ENCODE data around the gene SLC41A3.
"Not testable (repeated sequence)": the region's sequence is repeated elsewhere in the genome, so short reads cannot be mapped to it uniquely, and the experiment has no call there.

Gene SLC41A3

DNA sequence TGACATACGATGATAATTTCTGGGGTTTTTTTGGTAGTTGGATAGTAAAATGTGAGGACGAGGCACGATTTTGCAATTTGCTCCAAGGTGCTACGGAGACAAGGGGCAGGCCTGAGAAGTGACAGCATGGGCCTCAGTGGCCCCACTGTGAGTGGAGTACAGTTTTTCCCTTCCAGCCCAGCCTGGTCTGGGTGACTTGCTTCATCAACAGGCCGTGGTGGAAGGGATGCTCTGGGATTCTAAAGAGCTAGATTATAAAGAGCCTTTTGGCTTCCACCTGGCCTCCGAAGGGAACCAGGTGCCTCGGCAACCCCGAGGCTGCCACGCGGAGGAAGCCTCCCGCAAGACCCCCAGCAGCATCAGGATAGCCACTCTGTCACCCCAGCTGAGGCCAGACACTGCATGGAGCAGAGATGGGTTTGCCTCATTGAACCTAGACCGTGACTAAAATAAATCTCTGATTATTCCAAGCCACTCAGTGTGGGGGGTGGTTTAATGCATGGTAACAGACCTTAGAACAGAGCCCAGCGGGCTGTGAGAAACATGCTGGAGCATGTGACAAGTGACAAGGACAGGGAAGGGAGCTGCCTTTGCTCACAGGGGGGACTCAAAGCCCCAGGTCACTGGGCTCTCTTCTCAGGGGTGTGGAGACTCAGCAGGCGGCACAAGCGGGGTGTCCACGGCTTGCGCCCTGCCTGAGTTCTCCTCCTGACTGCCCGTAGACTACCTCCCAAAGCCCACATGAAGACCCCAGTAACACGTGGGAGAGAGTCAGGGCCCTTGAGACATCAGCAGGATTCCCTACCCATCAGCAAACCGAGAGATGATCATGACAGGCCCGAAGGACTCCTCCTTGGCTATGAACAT lies 22.6 kb upstream of the SLC41A3 start:
- DNase-seq (ENCODE audit: low spot score): no peak

DNA sequence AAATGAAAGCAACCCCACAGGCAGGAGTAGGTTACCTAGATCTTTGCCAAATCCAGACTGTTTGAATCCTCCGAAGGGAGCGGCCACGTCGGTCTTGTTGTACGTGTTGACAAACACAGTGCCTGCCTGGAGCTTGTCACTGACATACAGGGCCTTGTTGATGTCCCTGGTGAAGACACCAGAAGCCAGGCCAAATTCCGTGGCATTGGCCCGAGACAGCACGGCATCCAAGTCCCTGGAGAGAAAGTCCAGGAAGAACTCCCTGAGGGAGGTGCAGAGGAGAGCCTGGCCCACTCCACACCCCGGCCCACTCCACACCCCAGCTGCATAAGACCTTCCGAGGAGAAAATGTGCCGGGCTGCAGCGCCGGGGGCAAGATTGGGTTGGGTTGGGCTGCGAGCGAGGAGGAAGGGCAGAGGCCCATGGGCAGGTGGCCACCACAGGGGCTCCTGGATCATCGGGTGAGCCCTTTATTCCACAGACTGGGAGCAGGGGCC lies 21.8 kb upstream of the SLC41A3 start:
- DNase-seq (ENCODE audit: low spot score): no peak

- DNase-seq (ENCODE audit: low spot score): peak; percentile 3
Observed at GRCh38 chr3:126104742-126105605, 21.1 kb upstream of the SLC41A3 start.

DNA sequence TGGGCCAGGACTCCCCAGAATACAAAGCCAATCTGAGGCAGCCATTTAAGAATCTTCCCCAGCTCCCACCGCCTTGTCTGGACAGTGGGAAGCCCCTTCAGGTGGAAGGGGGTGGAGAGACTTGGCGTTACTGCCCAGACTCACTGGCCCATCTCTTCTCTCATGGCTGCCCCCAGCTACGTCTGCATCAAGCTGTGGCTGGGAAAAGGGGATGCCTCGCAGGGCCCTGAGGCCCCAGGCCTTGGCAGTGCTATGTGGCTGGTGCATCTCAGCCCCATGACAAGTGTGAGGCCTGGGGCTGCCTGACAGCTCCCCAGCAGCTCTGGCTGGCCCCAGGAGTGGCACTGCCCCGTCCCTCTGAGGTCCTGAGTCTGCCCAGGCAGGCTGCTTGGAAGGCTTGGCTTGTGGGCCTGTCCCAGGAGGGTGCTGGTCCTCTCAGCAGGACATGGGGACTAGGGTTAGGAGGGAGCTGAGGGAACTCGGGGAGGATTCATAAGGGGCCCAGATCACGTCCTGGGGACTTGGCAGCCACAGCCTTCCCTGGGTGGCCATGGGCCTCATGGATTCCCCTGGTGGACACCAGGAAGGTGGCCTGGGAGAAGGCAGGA lies 20.2 kb upstream of the SLC41A3 start:
- DNase-seq (ENCODE audit: low spot score): peak; percentile 4

GRCh38 chr3:126103121-126104027 lies 19.4 kb upstream of the SLC41A3 start:
- DNase-seq (ENCODE audit: low spot score): peak; percentile 4

DNA sequence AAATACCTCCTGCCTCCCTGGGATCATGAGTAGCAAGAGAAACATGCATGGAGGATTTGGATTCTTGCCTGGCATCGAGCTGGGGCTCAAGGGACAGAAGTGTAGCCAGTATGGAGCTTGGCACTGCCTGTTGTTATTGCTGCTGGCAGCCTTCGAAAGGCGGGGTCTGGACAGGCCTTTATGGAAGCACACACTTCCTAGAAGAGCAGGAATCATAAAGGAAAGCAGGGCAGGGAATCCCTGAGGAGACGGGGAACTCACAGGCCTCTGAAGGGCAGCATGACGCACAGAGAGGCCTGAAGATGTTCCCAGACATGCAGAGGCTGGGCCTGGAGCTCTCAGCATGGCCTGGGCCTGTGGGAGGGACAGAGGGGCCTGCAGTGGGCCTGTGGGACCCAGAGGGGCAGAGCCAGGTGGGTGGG lies 18.6 kb upstream of the SLC41A3 start:
- DNase-seq (ENCODE audit: low spot score): peak; percentile 45

GRCh38 chr3:126102011-126102410 lies 18.1 kb upstream of the SLC41A3 start:
- no peak for DNase-seq (ENCODE audit: low spot score)

- peak; percentile 4 for DNase-seq (ENCODE audit: low spot score)
Observed at GRCh38 chr3:126101521-126101982, 17.6 kb upstream of the SLC41A3 start.

DNA sequence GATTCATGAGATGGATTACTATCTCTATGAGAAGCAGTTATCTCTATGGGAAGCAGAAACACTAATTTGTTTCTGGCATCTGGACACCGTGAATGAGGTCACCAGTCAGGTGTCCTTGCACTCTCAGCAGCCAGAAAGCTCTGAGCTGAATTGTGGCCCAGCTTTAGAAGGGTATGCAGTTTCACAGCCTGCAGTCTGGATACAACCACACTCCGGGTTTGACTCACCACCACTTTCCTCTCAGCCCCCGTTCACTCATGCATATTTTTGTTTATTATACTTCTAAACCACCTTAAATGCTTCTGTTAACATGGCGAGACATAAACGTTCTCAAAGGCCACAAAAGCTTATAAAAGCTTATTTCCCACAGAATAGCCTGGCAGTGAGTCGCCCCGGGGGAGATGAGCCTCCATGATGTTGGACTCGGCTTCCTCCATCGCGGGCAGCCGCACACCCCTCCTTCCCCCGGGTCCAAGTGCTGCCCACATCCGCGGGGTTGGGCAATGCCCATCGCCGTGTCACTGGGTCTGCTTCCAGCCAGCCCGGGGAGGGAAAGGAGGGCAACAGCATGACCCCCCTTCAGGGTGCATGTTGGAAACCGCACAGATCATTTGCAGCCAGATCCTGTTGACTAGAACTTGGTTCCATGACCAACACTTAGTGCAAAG lies 16.8 kb upstream of the SLC41A3 start:
- DNase-seq (ENCODE audit: low spot score): peak; percentile 61

GRCh38 chr3:126100269-126100633 lies 16.3 kb upstream of the SLC41A3 start:
- no peak for DNase-seq (ENCODE audit: low spot score)

GRCh38 chr3:126098391-126098858 lies 14.5 kb upstream of the SLC41A3 start:
- DNase-seq (ENCODE audit: low spot score): no peak

DNA sequence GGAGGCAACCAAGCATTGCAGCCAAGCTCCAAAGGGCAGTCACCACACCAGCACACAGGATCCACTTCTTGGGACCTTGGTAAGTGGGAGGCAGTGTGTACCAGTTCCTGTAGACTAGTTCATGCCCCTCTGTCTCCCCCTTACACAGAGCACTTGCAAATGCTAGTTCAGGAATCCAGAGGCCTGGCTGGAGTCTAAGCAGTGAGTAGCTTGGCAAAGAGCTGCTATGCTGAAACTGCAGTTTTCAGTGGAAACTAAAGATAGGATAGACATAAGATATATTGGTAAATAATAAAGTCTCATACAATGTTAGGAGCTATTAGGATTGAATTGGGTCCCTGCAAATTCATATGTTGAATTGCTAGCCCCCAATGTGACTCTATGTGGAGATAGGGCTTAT lies 13.9 kb upstream of the SLC41A3 start:
- DNase-seq (ENCODE audit: low spot score): no peak

- not testable (repeated sequence) for DNase-seq (ENCODE audit: low spot score)
Observed at GRCh38 chr3:126096274-126096673, 12.3 kb upstream of the SLC41A3 start.

- DNase-seq (ENCODE audit: low spot score): not testable (repeated sequence)
Observed at GRCh38 chr3:126092128-126092527, 8.2 kb upstream of the SLC41A3 start.

GRCh38 chr3:126087552-126088175 lies 3.7 kb upstream of the SLC41A3 start:
- no peak for DNase-seq (ENCODE audit: low spot score)

DNA sequence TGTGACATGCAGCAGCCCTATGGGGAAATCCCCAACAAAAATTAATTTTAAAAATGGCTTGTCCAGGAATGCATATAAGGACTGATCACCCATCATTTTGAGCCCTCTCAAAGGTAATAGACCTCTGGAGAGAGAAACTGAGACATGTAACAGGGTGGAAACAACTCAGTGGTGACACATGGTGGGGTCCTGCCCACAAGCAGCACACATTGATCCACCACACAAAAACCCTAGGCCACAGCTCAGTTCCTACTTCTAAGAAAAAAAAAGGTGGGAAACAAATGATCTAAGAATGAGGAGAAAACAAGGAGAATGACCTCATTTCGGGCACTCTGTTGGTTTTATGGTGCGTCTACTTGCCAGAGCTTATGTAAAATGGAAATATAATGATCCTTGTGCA lies 1.9 kb upstream of the SLC41A3 start:
- no peak for DNase-seq (ENCODE audit: low spot score)

DNA sequence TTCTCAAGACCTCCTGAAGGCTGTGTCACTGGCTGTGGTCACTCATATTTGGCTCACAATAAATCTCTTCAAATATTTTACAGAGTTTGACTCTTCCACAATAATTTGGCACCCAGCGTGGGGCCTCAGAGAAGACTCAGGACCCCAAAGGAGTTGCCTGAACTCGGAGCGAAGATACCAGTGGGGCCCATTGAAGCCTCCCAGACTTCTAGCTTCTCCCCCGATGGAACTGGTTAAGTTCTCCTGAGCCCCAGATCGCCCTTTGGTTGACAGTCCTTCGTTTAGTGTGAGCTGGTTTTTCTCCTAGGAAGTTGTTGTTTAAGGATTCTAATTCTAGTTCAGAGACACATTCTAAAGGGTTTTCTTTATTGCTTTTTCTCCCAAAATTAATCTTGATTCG lies 1.4 kb upstream of the SLC41A3 start:
- no peak for DNase-seq (ENCODE audit: low spot score)

- DNase-seq (ENCODE audit: low spot score): no peak
Observed at GRCh38 chr3:126084768-126085180, 850 bp upstream of the SLC41A3 start.

DNA sequence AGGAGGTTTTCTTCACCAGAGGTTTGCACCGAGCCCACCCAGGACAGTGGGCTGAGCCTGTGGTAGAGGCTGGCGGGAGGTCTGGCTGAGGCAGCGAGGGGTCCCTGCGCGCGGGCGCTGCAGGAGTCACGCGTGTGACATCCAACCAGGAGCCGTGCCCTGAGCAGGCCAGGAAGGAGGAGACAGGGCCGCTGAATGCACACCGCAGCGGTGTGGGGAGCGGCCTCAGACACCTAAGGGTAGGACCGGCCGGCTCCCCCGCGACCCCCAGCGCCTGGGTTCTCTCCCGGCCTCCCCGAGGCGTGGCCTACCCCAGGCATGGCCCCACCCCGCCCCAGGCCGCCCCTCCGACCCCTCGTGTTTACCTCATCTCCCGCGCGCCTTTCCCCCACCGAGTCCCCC lies 412 bp downstream of the SLC41A3 start:
- DNase-seq (ENCODE audit: low spot score): peak; percentile 65

GRCh38 chr3:126083138-126083445 lies 832 bp downstream of the SLC41A3 start:
- no peak for DNase-seq (ENCODE audit: low spot score)
